DMS79 (cell line): ENCODE data around the gene PPBP.
"Not testable (repeated sequence)": the region's sequence is repeated elsewhere in the genome, so short reads cannot be mapped to it uniquely, and the experiment has no call there.

Source experiments
- DNase-seq: peaks from one replicate; lab custom pipeline; 2025; lab: John Stamatoyannopoulos, UW

Gene PPBP

DNA sequence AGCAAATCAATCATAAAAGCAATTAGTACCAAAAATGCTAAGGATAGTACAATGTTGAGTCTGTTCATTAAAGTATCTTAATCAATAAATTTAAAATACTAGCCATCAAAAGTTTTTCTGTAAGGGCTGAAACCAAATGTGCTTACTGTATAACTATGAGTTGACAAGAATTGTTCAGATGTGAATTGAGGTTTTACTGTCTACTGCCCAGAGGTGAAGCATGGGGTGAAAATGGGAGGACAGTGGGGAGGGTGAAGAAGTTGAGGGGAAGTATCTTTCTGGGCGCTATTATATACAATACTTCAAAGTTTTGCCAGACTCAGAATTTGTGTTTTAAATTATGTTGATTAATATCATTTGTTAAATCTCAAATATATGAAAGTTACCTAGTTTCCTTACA is 4.1 kb upstream of the PPBP start:
- DNase-seq: no peak

DNA sequence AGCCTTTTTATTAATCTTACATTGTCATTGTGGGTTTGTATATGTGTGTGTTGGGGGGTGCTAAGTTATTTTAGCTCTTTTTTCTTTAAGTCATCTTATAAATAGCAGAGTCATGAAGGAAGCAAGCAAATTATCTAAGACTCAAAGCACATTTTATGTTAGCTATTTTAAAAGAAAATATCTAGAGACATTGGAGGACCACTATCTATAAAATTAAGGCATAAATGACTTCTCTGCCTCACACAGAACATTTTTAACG is 3.7 kb upstream of the PPBP start:
- DNase-seq: no peak

DNA sequence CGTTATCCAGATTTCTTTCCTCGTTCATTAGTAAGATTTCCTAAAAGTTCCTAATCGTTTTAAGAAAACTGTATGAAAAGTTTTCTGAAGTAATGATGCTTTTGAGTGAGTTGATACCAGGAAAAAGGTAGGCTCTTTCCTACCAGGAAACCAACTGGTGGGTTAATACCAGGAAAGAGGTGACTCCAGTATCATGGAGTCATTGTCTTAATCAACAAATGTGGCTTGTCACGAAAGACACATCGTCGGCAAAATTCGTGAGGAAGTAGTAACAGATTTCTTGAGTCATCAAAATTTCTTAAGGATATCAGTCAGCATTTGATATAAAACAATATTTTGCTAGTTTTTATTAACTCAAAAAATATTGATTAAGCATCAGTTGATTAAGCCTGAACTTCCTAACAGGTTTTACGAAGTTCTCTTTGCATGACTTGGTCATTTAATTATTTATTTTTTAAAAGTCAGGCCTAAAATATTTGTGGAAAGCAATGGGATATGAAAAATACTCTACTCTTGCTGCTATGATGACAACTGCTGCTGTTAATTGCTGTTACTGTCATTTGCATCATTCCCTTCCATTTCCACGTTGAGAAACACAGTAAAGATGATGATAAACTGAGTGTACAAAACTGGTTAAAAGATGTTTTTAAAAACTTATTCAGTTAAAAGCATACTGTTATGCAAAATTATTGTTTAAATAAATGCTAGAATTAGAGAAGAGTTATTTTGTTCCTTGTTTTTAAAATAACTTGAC is 3.2 kb upstream of the PPBP start:
- DNase-seq: no peak

DNA sequence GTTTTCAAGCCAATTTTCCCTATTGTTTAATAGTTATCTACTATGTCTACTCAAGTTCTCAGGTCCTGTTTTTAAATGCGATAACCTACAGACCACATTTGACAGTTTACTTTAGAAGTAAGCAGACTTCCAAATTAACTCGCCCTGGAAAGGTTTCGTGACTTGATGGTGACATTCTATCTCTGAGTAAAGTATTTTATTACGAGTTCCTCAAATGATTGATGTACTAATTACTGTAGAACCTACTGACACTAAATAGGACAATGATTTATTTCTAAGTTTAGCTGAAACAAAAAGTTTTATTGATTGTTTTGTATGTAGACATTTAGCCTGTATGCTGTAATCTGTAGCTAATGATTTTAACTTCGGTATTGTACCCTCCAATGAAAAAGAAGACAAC is 1.9 kb upstream of the PPBP start:
- DNase-seq: no peak

DNA sequence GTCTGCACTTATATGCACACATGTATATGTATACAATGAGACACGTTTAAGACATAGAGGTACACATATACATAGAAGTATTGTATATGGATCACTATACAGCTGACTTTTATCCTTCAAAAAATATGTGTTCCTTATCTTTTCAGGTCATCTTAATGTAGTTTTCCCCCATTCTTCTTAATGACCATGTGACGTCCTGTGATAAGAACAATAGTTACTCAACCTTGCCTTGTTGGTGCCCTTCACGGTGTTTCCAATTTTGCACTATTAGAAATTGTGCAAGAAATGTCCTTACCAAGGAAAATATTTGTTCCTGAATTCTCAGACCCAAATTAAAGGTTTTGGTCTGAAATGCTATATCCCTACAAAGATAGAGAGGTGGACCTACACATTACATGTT is 1.0 kb upstream of the PPBP start:
- no peak for DNase-seq

DNA sequence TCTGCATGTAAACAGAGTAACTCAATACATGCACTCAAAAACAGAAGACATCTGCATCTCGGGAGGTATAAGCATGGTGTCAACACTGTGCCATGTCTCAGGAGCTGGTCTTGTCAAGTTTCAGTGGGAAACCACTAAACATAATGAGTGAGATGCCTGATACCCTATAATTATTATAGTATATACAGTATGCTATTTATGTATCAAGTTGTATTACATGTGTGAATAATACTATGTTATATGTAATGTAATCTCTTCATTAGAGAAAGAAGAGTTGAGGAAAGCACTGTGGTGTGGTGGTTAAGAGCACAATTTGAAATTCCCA is 2.5 kb downstream of the PPBP start:
- no peak for DNase-seq

DNA sequence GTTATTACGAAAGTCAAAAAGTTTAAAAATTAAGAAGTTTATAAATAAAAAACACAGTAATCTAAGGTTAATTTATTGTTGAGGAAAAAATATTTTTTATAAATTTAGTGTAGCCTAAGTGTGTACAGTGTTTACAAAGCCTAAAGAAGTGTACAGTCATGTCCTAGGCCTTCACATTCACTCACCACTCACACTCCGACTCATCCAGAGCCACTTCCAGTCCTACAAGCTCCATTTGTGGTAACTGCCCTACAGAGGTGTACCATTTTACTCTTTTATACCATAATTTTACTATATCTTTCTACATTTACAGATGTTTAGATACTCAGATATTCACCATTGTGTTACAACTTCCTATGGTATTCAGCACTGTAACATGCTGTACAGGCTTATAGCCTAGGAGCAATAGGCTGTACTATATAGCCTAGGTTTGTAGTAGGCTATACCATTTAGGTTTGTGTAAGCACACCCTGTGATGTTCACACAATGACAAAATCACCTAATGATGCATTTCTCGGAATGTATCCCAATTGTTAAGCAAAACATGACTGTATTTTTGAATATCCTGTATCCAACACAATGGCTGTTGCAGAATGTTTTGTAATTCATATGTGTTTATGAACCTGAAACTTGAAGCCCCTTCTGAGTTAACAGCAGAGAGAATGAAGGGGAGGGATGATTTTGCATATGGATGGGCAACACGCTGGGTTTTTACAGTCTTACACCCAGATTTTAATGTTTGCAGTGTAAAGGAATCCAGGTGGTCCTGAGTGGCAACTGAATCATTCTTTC is 3.1 kb downstream of the PPBP start:
- no peak for DNase-seq

DNA sequence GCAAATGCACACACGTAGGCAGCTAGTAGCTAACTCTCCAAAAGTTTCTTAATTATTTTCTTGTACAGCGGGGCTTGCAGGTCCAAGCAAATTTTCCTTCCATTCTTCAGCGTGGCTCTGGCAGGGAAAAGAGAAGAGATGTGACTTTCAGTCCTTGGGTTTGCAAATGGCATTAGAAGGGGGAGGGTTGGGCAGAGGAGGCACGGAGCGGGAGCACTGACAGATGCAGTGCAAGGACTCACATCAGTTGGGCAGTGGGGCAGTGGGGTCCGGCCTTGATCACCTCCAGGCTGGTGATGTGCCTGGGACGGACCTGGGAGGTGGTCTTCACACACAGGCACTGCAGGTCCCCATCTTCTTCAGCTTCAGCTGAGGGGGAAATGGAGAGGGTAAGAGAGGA is 6.8 kb downstream of the PPBP start:
- not testable (repeated sequence) for DNase-seq

DNA sequence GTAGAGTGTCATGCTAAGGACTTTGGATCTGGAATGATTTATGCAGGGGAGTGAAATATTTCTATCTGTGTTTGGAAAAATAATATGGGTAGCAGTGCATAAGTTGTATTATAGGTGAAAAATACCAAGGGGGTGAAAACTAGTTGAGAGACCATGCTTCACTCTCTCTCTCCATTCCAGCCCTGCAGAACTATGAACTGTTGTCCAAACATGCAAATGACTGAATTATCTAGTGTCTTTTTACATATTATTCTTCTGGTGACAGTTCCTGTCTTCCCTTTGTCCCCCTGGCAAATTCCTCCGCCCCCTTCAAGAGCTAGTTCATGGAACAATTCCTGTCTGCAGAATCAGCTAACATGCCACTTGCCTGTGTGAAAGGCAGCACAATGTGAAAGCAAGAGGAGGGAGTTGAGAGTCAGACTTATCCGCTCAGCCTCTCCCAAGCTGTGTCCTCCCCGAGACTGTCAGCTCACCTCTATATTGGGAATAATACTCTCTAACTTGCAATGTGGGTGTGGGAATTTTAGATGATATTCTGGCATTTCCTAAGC is 8.5 kb downstream of the PPBP start:
- DNase-seq: no peak

DNA sequence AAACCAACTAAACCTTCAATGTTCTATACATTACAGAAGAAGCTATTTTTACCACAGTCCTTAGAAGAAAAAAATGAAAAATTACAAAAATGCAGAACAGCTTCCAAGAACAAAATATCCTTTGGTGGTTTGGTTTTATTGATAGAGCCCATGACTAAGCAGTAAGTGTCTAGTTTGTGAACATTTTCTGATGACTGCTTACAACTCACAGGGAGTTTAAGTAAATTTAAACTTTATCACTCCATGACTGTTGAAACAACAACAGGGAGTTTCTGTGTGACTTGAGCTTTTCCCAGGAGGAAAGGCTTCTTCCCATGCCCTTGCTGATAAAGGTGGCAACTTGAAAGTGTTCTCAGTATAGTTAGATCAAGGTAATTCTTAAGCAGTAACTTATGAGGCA is 9.1 kb downstream of the PPBP start:
- DNase-seq: no peak

DNA sequence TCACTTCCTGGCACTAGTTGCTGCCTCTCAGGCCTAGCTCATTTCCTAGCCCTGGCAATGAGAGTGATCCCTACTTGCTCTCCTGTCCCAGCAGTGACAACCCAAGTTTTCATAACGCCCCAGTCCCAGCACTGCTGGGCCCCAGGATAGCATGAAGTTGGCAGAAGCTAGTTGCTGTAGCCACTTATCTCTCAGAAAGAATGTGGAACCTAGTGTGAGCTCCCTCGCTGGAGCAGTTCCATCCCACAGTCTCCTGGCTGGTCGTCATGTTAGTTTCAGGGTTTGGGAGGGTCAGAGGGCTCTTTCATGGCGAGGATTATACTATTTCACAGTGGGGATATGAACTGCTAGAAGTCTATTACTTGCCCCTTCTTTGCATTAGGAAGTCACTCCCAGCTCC is 11.3 kb downstream of the PPBP start:
- no peak for DNase-seq

DNA sequence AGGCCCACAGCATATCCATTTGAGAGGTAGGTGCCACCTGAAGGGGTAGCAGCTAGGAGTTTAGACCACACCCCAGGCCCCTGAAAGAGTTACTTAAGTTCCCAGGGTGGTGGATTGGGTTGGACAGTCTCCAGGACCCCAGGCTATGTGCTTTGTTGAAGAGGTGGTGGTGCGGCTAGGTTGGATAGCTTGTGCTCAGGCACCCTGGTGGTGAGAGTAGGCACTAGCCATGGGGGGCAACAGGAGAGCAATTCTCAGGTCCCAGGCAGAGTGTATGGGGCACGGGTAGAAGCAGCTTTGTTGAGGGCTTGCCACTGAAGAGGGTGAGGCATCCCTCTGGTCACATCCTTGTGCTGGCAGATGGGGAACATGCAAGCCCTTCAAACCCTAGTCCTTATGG is 11.8 kb downstream of the PPBP start:
- DNase-seq: no peak

DNA sequence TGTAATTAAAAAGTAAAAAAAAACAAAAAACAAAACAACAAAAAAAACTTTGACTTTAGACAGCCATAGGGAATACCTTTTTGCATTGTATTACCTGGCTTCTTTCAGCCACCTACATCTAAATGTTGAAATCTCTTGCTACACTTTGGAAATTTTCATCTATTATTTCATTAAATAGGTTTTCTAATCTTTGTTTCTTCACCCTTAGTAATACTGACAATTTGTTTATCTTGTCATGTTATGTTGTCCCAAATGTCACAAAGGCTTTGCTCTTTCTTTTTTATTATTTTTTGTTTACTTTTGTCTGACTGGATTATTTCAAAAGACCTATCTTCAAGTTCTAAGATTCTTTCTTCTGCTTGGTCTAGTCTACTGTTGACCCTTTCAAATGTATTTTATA is 13.6 kb downstream of the PPBP start:
- DNase-seq: no peak

DNA sequence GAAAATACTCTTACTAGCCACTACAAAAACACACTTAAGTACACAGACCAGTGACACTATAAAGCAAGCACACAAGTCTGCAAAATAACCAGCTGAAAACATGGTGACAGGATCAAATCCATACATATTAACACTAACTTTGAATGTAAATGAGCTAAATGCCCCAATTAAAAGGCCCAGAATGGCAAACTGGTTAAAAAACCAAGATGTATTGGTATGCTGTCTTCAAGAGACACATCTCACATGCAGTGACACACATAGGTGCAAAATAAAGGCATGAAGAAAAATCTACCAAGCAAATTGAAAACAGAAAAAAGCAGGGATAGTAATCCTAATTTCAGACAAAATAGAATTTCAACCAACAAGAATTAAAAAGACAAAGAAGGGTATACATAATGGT is 17.0 kb downstream of the PPBP start:
- DNase-seq: no peak

DNA sequence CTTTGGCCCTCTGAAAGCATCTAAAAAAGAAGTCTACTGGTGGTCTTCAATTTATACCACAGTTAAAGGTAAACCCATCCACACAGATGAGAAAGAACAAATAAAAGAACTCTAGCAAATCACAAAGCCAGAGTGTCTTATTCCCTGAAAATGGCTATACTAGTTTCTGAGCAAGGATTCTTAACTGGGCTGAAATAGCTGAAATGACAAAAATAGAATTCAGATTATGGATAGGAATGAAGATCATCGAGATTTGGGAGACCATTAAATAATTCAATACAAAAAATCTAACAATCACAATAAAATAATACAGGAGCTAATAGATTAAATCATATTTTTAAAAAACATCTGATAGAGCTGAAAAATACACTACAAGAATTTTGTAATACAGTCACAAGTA is 18.0 kb downstream of the PPBP start:
- no peak for DNase-seq

DNA sequence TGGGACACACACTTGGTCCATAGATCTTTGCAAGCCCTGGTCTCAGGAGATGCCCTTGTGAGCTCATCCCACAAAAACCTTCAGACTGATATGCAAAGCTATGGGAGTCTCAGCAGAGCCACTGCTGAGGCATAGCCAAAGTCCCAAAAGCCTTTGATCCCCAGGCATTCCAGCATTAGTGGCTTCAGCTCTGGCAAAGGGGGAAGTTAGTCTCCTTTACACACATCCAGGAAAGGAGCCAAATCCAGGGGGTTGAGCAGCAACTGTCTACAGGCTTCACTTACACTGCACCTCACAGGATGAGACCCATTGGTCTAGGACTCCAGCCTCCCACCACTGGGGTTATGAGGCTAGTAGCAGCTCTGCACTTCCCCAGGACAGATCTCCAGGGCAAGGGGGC is 20.1 kb downstream of the PPBP start:
- DNase-seq: no peak

DNA sequence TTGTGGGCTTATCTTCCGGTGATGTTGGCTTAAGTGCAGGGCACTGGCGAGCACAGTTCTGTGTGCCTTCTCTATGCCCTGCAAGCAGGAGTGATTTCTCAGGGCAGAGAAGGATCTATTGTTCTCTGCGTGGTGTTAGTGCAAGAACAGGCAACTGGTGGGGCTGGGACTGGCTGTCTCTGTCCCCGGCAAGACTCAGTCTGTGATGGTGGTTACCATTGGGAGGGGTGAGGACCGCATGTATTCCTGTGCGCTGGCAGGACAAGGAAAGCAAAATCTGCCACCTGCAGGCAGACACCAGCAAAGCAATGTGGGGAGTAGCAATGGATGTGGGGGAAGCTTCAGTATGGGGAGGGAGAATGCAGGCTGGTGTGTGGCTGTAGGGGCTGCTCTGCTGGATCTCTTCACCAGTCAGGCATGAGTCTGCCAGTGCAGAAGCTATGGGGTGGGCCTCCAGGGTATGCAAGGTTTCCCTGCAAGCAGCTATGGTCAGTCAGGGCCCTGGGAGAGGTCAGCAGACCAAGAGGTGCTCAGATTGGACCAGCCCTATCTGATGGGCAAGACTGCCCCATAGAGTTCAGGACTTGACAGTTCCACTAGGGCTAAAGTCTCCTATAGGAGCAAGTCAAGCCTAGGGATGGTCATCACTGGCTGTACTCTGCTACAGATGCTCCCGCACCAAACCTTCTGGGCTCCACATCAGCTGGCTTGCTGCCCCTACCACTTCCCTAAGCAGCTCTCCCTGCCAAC is 23.0 kb downstream of the PPBP start:
- no peak for DNase-seq

DNA sequence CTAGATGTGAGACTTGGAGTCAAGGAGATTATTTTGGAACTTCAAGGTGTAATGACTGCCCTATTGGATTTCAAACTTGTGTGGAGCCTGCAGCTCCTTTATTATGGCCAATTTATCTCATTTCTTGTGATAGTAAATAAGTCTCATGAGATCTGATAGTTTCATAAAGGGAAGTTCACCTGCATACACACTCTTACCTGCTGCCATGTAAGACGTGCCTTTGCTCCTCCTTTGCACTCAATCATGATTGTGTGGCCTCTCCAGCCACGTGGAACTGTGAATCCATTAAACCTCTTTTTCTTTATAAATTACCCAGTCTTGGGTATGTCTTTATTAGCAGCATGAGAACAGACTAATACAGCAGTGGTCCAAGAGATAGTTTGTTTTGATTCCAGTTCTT is 25.3 kb downstream of the PPBP start:
- DNase-seq: no peak

DNA sequence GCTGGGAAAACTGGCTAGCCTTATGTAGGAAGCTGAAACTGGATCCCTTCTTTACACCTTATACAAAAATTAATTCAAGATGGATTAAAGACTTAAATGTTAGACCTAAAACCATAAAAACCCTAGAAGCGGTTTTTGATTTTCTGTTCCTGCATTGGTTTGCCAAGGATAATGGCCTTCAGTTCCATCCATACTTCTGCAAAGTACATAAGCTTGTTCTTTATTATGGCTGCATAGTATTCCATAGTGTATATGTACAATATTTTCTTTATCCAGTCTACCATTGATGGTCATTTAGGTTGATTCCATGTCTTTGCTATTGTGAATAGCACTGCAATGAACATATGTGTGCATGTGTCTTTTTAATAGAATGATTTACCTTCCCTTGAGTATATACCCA is 28.9 kb downstream of the PPBP start:
- not testable (repeated sequence) for DNase-seq

DNA sequence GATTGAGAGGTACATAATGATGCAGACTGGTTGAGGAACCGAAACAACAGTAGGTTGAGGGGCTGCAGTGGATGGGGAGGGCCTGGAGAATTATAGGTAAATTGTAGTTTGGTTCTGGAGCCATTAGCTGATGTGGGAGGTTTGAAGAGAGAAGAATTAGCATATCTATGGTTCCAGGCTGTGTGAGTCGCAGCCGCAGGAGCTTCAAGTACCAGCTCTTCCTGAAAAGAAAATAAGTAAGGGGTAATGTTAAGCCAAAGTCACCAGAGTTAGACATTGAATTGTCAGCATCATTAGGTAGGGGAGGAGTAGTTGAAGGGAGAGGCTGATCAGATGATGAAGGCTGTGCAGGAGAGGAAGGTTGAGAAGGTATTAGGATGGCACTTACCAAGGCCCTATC is 35.6 kb downstream of the PPBP start:
- no peak for DNase-seq

DNA sequence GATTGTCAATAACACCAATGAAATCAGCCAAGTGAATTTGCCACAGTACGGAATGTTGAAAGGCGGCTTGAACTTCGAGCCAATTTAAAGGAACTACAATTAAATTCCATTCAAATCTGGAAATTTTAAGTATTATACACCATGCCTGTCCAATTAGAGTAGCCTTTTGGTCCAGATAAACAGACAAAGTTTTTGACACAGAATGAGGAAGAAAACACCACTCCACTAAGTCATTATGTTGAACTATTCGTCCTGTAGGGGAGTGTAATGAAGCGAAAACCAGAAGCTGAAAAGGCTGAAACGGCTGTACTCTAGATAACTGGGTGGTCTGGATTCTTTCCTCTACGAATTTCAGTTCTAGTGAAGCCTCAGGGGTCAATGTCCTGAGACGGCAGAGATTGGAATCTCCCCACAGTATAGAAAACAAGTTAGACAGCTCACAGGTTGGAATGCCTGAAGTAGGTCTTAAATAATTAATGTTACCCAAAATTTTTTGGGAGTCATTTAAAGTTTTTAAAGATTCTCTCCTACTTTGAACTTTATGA is 37.5 kb downstream of the PPBP start:
- DNase-seq: not testable (repeated sequence)

DNA sequence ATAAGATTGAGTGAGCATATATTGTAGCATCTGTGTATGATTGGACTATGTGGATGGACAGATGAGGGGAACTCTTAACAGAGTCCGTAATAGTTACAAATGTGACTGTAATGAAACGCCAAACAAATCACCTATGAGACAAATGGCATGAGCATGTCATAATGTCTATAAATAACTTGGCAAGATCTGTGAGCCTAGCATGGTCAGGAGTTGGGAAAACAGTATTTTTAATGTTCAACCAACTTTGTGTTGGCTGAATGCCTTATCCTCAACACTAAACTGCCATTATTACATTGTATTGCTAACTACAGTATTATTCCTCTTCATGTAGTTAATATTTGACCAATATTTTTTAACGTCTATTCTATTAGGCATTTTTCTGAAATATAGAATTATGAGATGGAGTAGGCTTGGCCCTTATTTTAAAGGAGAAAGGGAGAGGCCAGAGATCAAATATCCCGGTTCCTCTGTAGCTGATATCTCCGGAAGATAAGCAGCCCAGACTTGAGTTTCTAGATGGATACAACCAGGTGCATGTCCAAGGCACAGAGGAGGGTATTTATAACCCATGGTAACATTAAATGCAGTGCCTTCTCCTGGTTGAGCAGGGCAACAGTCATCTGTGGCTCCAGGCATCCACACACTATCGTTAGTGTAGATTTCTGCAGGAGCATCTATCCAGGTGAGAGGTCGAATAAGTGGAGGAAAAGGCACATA is 38.8 kb downstream of the PPBP start:
- DNase-seq: no peak
